CD14-positive monocyte (primary cell): Measurements from ENCODE around the gene DPH7. TPM values are rescaled to one million over a fixed set of nuclear protein-coding genes. Genes with fewer than 3 reads are reported as not detected.
A peak's percentile ranks its signal among the peaks of the same experiment; 100 is the strongest.

Source experiments
- DNase-seq, 3 donors: peaks; one replicate each; pipeline ENCODE4 v3.0.0-alpha.2; 2011 to 2022
- H2AFZ ChIP-seq: 2 replicates; pipeline ENCODE4 v1.6.0; 2012; ENCODE audit warnings: mild to moderate bottlenecking, low read depth, low read length, inconsistent platforms; ENCODE audit not compliant: insufficient read depth, poor library complexity, severe bottlenecking
- H3K27ac ChIP-seq, 2 donors: 1 replicate in 1 of 2; 2 replicates in 1 of 2; pipeline ENCODE4 v1.5.1; 2012 to 2013; ENCODE audit warnings: low read length in 2 of 2, control low read depth in 1 of 2, inconsistent platforms in 1 of 2, low read depth in 1 of 2, mild to moderate bottlenecking in 1 of 2
- H3K27me3 ChIP-seq, 2 donors: one replicate each; pipeline versions ENCODE4 v1.6.0 to v1.6.1; 2011 to 2013; ENCODE audit warnings: low read length in 2 of 2; ENCODE audit not compliant: control insufficient read depth in 2 of 2, insufficient read depth in 2 of 2
- H3K36me3 ChIP-seq, 2 donors: replicated peaks in 1 of 2; 1 replicate in 1 of 2; 2 replicates in 1 of 2; pipeline versions ENCODE4 v1.5.1 to v1.6.1; 2012 to 2013; ENCODE audit warnings: low read length in 2 of 2, control low read depth in 1 of 2, inconsistent platforms in 1 of 2, mild to moderate bottlenecking in 1 of 2; ENCODE audit not compliant: insufficient read depth in 2 of 2, control insufficient read depth in 1 of 2
- H3K4me1 ChIP-seq, 2 donors: 1 replicate in 1 of 2; 2 replicates in 1 of 2; pipeline versions ENCODE4 v1.5.1 to v1.6.1; 2012 to 2013; ENCODE audit warnings: low read length in 2 of 2, control low read depth in 1 of 2, inconsistent platforms in 1 of 2, mild to moderate bottlenecking in 1 of 2, moderate library complexity in 1 of 2; ENCODE audit not compliant: insufficient read depth in 2 of 2, control insufficient read depth in 1 of 2
- H3K4me2 ChIP-seq: replicated peaks from 2 replicates; pipeline ENCODE3; 2012; ENCODE audit warnings: low read length, moderate library complexity, mild to moderate bottlenecking; ENCODE audit not compliant: poor library complexity, severe bottlenecking; ENCODE audit errors: extremely low read depth
- H3K4me3 ChIP-seq, 3 experiments: fragments of 200-600 bp in 1 of 3; sonication (generic) in 1 of 3; replicated peaks in 1 of 3; 1 replicate in 2 of 3; 2 replicates in 1 of 3; pipeline ENCODE4 v1.5.1; 2011 to 2013; ENCODE audit warnings: low read length in 3 of 3, mild to moderate bottlenecking in 3 of 3, control low read depth in 2 of 3, low read depth in 2 of 3, inconsistent platforms in 1 of 3, moderate library complexity in 1 of 3
- H3K79me2 ChIP-seq: 2 replicates; pipeline ENCODE4 v1.6.0; 2012; ENCODE audit warnings: mild to moderate bottlenecking, control low read depth, inconsistent platforms, low read length, moderate library complexity; ENCODE audit not compliant: insufficient read depth
- H3K9ac ChIP-seq: 2 replicates; pipeline ENCODE4 v1.6.0; 2017; ENCODE audit warnings: low read length, mild to moderate bottlenecking; ENCODE audit not compliant: insufficient read depth, poor library complexity, severe bottlenecking
- H3K9me3 ChIP-seq, 2 donors: replicated peaks in 1 of 2; 1 replicate in 1 of 2; 2 replicates in 1 of 2; pipeline versions ENCODE4 v1.5.1 to v1.6.1; 2012 to 2013; ENCODE audit warnings: low read length in 2 of 2, control low read depth in 1 of 2; ENCODE audit not compliant: control insufficient read depth in 1 of 2, insufficient read depth in 1 of 2
- H4K20me1 ChIP-seq: 2 replicates; pipeline ENCODE4 v1.6.0; 2012; ENCODE audit warnings: mild to moderate bottlenecking, low read length, control low read depth, moderate library complexity; ENCODE audit not compliant: insufficient read depth
- H3K27ac Mint-ChIP-seq, 7 donors: one replicate each; pipeline ENCODE4 v1.8.0; 2020; ENCODE audit warnings: mild to moderate bottlenecking in 7 of 7, mixed read lengths in 7 of 7, moderate library complexity in 6 of 7, inconsistent platforms in 2 of 7
- H3K27me3 Mint-ChIP-seq, 3 donors: one replicate each; pipeline ENCODE4 v1.8.0; 2021 to 2022; ENCODE audit warnings: low read depth in 3 of 3, mild to moderate bottlenecking in 3 of 3, mixed read lengths in 3 of 3, moderate library complexity in 3 of 3, inconsistent platforms in 1 of 3
- H3K36me3 Mint-ChIP-seq, 2 donors: one replicate each; pipeline ENCODE4 v1.8.0; 2020; ENCODE audit warnings: mixed read lengths in 2 of 2, inconsistent platforms in 1 of 2, mild to moderate bottlenecking in 1 of 2
- H3K4me1 Mint-ChIP-seq: one replicate; pipeline ENCODE4 v1.8.0; 2020; ENCODE audit warnings: mild to moderate bottlenecking, mixed read lengths
- H3K4me3 Mint-ChIP-seq, 2 donors: one replicate each; pipeline ENCODE4 v1.8.0; 2020; ENCODE audit warnings: mild to moderate bottlenecking in 2 of 2, mixed read lengths in 2 of 2, moderate library complexity in 1 of 2
- H3K9me3 Mint-ChIP-seq, 7 donors: one replicate each; pipeline ENCODE4 v1.8.0; 2020 to 2022; ENCODE audit warnings: mixed read lengths in 7 of 7, mild to moderate bottlenecking in 6 of 7, moderate library complexity in 6 of 7, inconsistent platforms in 2 of 7
- CTCF ChIP-seq: fragments of 200-600 bp; IDR thresholded peaks from one replicate; pipeline ENCODE4 v1.8.0; 2022; ENCODE audit warnings: antibody characterized with exemption, mild to moderate bottlenecking
- WGBS: methylation state at CpG from one replicate; pipeline ENCODE4 v1.1.5; 2013; ENCODE audit warnings: missing lambda C conversion rate; ENCODE audit not compliant: insufficient coverage; 5-methylcytosine and 5-hydroxymethylcytosine counted together
- intact Hi-C, 2 donors: fragments of 100-400 bp; cut with micrococcal nuclease; formaldehyde crosslinking; loops; one replicate each; pipeline versions ENCODE4 v1.15.0 to v1.15.1; 2023
- polyA plus RNA-seq, 3 donors: library from polyadenylated mRNA; depleted of rRNA in 1 of 3; unstranded in 2 of 3; stranded (reverse) in 1 of 3; fragments of 300-500 nt in 2 of 3; fragments of >200 nt in 1 of 3; fragmentation: Illumina TruSeq in 2 of 3; gene quantifications; 1 replicate in 2 of 3; 2 replicates in 1 of 3; pipeline ENCODE4 v1.2.3, GENCODE V29; 2012 to 2021

DPH7 gene
- polyA plus RNA-seq, 3 donors, result 13.1 to 45.6 (median 14.2) TPM

DNA sequence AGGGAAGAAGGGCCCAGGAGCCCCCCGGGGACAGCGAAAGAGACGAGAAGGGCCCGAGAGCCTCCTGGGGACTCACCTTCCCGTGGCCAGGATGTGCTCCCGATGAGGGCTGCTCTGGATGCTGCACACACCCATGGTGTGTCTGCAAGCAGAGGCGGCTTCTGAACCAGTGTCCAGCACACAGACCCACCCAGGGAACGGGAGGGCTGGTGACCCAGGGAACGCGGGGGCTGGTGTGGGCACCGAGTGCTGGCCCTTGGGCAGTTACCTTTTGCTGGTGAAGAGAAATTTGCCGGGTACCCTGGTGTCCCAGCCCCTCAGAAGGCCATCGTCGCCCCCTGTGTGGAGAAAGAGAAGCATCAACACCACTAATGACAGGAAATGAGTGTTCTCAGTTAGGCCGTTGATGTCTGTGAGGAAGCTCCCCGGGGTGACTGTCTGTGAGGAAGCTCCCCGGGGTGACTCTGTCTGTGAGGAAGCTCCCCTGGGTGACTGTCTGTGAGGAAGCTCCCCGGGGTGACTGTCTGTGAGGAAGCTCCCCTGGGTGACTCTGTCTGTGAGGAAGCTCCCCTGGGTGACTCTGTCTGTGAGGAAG lies 13.8 kb downstream of the DPH7 start:
- peak in 1 of 3 donors; percentile 42 for DNase-seq
- Mint-ChIP-seq H3K27ac (peak overlapping the region in 4 of 7 donors; percentile 28 to 81 (median 39)), H3K27me3 (peaks cover 0 to 15% (median 2%) of the 10 kb centered on the region in 3 donors), H3K4me3 (no peak overlapping the region), H3K36me3 (peaks cover 35 to 53% of the 10 kb centered on the region in 2 donors), H3K9me3 (peaks cover 9 to 20% (median 15%) of the 10 kb centered on the region in 7 donors), H3K4me1 (no peaks in the 10 kb centered on the region)
- peaks cover 26 to 41% of the 10 kb centered on the region in 2 donors for H3K36me3 ChIP-seq
- intact Hi-C loops, result no loop called here
- H2AFZ ChIP-seq, result no peak overlapping the region
- H3K4me2 ChIP-seq, result no peak overlapping the region
- no peak overlapping the region for H3K4me3 ChIP-seq
- H3K9me3 ChIP-seq, result peaks cover 7 to 18% of the 10 kb centered on the region in 2 donors
- no peaks in the 10 kb centered on the region for H3K27me3 ChIP-seq
- no peaks in the 10 kb centered on the region for H3K4me1 ChIP-seq
- no peaks in the 10 kb centered on the region for H3K79me2 ChIP-seq
- WGBS, result 88% methylated on average over 14 of the region's 18 CpGs
- no peak for TF ChIP-seq CTCF
- H4K20me1 ChIP-seq, result peaks cover 27% of the 10 kb centered on the region
- no peak overlapping the region for H3K27ac ChIP-seq
- H3K9ac ChIP-seq, result no peak overlapping the region

- Histone ChIP-seq H3K4me2 (no peak overlapping the region), H3K9me3 (peaks cover 7 to 18% of the 10 kb centered on the region in 2 donors), H3K4me3 (no peak overlapping the region), H2AFZ (no peak overlapping the region), H3K4me1 (no peaks in the 10 kb centered on the region), H3K27ac (no peak overlapping the region), H3K79me2 (no peaks in the 10 kb centered on the region), H3K27me3 (no peaks in the 10 kb centered on the region), H3K9ac (no peak overlapping the region), H4K20me1 (peaks cover 22% of the 10 kb centered on the region), H3K36me3 (peaks cover 29 to 48% of the 10 kb centered on the region in 2 donors)
- no peak for DNase-seq
- Mint-ChIP-seq H3K4me3 (no peak overlapping the region), H3K27me3 (peaks cover 0 to 12% (median 2%) of the 10 kb centered on the region in 3 donors), H3K9me3 (peaks cover 9 to 21% (median 17%) of the 10 kb centered on the region in 7 donors), H3K27ac (peak overlapping the region in 3 of 7 donors; percentile 3 to 50 (median 30)), H3K4me1 (no peaks in the 10 kb centered on the region), H3K36me3 (peaks cover 40 to 61% of the 10 kb centered on the region in 2 donors)
- 97% methylated on average over 8 of the region's 10 CpGs for WGBS
- TF ChIP-seq CTCF, result no peak
- intact Hi-C loops, result no loop called here
Measured at GRCh38 chr9:137564134-137564533, 14.6 kb downstream of the DPH7 start.
